Esophagus muscularis mucosa (tissue), 4 donors: ENCODE measurements around the gene HERC2.

ENCODE experiments used
- CTCF ChIP-seq, 3 experiments: fragments of 200-600 bp in 2 of 3; fragments of 450-650 bp in 1 of 3; sonication (generic) in 2 of 3; IDR thresholded peaks; one replicate each; pipeline ENCODE4 v1.5.1; 2017 to 2019; ENCODE audit warnings: antibody characterized with exemption in 3 of 3, mild to moderate bottlenecking in 2 of 3, moderate library complexity in 1 of 3
- EP300 ChIP-seq: sonication (generic); formaldehyde crosslinking; IDR thresholded peaks from one replicate; pipeline ENCODE4 v1.6.1; 2017; ENCODE audit warnings: antibody characterized with exemption
- POLR2A ChIP-seq: fragments of 450-650 bp; IDR thresholded peaks from one replicate; pipeline ENCODE4 v1.6.1; 2017; ENCODE audit warnings: antibody characterized with exemption, moderate library complexity, mild to moderate bottlenecking, low read depth
- POLR2AphosphoS5 ChIP-seq, 2 donors: sonication (generic); formaldehyde crosslinking; IDR thresholded peaks; one replicate each; pipeline ENCODE4 v1.6.1; 2017; ENCODE audit warnings: antibody characterized with exemption in 2 of 2

GRCh38 chr15:28274635-28275034 is 47.3 kb downstream of the HERC2 start:
- TF ChIP-seq POLR2AphosphoS5 (IDR thresholded peaks at IDR 0.05) (no peak), CTCF (IDR thresholded peaks at IDR 0.05) (no peak), POLR2A (no peak), EP300 (no peak)
